GM19467 (cell line): ENCODE data around the gene SERPINB10.
A peak's percentile ranks its signal among the peaks of the same experiment; 100 is the strongest.
"Not testable (repeated sequence)": the region's sequence is repeated elsewhere in the genome, so short reads cannot be mapped to it uniquely, and the experiment has no call there.

Experiments used
- ATAC-seq: cut with Tn5 transposase; IDR thresholded peaks from one replicate; pipeline ENCODE4 v1.9.1; 2021; ENCODE audit warnings: mild to moderate bottlenecking, moderate library complexity; ENCODE audit not compliant: unreplicated experiment

SERPINB10 gene

GRCh38 chr18:63940008-63940407, 32.2 kb downstream of the SERPINB10 start:
- ATAC-seq: no peak

- not testable (repeated sequence) for ATAC-seq
Measured at GRCh38 chr18:63940543-63941050, 32.8 kb downstream of the SERPINB10 start.

- no peak for ATAC-seq
Measured at GRCh38 chr18:63947051-63947790, 39.5 kb downstream of the SERPINB10 start.

GRCh38 chr18:63949068-63949737, 41.4 kb downstream of the SERPINB10 start, which contains the start of gene HMSD:
Gene HMSD, plus strand, starts transcription at chr18:63949301. Its CDS starts 4,155 bp downstream, at chr18:63953456.
- peak; percentile 92 for ATAC-seq

GRCh38 chr18:63951302-63951705, 43.5 kb downstream of the SERPINB10 start:
- ATAC-seq: peak; percentile 39

- ATAC-seq: no peak
Measured at GRCh38 chr18:63953811-63954210, 46.1 kb downstream of the SERPINB10 start.

GRCh38 chr18:63956755-63957154, 49.0 kb downstream of the SERPINB10 start:
- no peak for ATAC-seq

- ATAC-seq: no peak
Measured at GRCh38 chr18:63960891-63961290, 53.1 kb downstream of the SERPINB10 start.

- ATAC-seq: no peak
Measured at GRCh38 chr18:63961435-63961980, 53.8 kb downstream of the SERPINB10 start.

GRCh38 chr18:63962137-63962536, 54.4 kb downstream of the SERPINB10 start:
- ATAC-seq: no peak

GRCh38 chr18:63963615-63964256, 56.0 kb downstream of the SERPINB10 start:
- ATAC-seq: peak; percentile 65

GRCh38 chr18:63964908-63965307, 57.1 kb downstream of the SERPINB10 start:
- no peak for ATAC-seq

- no peak for ATAC-seq
Measured at GRCh38 chr18:63965716-63966330, 58.1 kb downstream of the SERPINB10 start.

- peak; percentile 93 for ATAC-seq
Measured at GRCh38 chr18:63969942-63970808, 62.4 kb downstream of the SERPINB10 start, which contains the start of gene SERPINB8. Gene SERPINB8, plus strand, starts transcription at chr18:63970081. Its CDS starts 8,228 bp downstream, at chr18:63978309.

GRCh38 chr18:63970809-63971205, 63.0 kb downstream of the SERPINB10 start:
- ATAC-seq: peak; percentile 4

- no peak for ATAC-seq
Measured at GRCh38 chr18:63971320-63972001, 63.7 kb downstream of the SERPINB10 start.

GRCh38 chr18:63972002-63972376, 64.2 kb downstream of the SERPINB10 start:
- ATAC-seq: no peak

- no peak for ATAC-seq
Measured at GRCh38 chr18:63974991-63975390, 67.2 kb downstream of the SERPINB10 start.

- no peak for ATAC-seq
Measured at GRCh38 chr18:63975628-63976027, 67.9 kb downstream of the SERPINB10 start.
